ELF-1 (cell line): ENCODE results near the gene RAB3C.
"Not testable (repeated sequence)": the region's sequence is repeated elsewhere in the genome, so short reads cannot be mapped to it uniquely, and the experiment has no call there.

Experiments
- DNase-seq: peaks from one replicate; pipeline ENCODE4 v3.0.0-alpha.2; 2016; ENCODE audit warnings: low read depth, low spot score

RAB3C gene

GRCh38 chr5:58602889-58603288, 20.0 kb downstream of the RAB3C start:
- not testable (repeated sequence) for DNase-seq

- no peak for DNase-seq
These were observed 23.2 kb downstream of the RAB3C start for GRCh38 chr5:58606064-58606463.

GRCh38 chr5:58615972-58616371, 33.1 kb downstream of the RAB3C start:
- no peak for DNase-seq

GRCh38 chr5:58617241-58617640, 34.4 kb downstream of the RAB3C start:
- DNase-seq = no peak

GRCh38 chr5:58620336-58620735, 37.5 kb downstream of the RAB3C start:
- DNase-seq = no peak

- DNase-seq = no peak
These were observed 40.3 kb downstream of the RAB3C start for GRCh38 chr5:58622936-58623871.

- no peak for DNase-seq
These were observed 45.8 kb downstream of the RAB3C start for GRCh38 chr5:58628626-58629025.

GRCh38 chr5:58629271-58630159, 46.6 kb downstream of the RAB3C start:
- DNase-seq = no peak

- no peak for DNase-seq
These were observed 49.0 kb downstream of the RAB3C start for GRCh38 chr5:58631895-58632294.

- no peak for DNase-seq
These were observed 52.5 kb downstream of the RAB3C start for GRCh38 chr5:58635416-58635815.

- DNase-seq = no peak
These were observed 57.1 kb downstream of the RAB3C start for GRCh38 chr5:58640011-58640410.

GRCh38 chr5:58641533-58641932, 58.7 kb downstream of the RAB3C start:
- no peak for DNase-seq

GRCh38 chr5:58648846-58649245, 66.0 kb downstream of the RAB3C start:
- no peak for DNase-seq

GRCh38 chr5:58649716-58650115, 66.8 kb downstream of the RAB3C start:
- no peak for DNase-seq

- DNase-seq = no peak
These were observed 70.6 kb downstream of the RAB3C start for GRCh38 chr5:58653521-58653920.

GRCh38 chr5:58666141-58666540, 83.3 kb downstream of the RAB3C start:
- no peak for DNase-seq

GRCh38 chr5:58666598-58667581, 84.0 kb downstream of the RAB3C start:
- no peak for DNase-seq

- no peak for DNase-seq
These were observed 87.7 kb downstream of the RAB3C start for GRCh38 chr5:58670582-58670981.

GRCh38 chr5:58671155-58671554, 88.3 kb downstream of the RAB3C start:
- no peak for DNase-seq

GRCh38 chr5:58672521-58672920, 89.6 kb downstream of the RAB3C start:
- DNase-seq = no peak

- no peak for DNase-seq
These were observed 91.2 kb downstream of the RAB3C start for GRCh38 chr5:58674070-58674469.
